SK-N-SH (cell line): Measurements from ENCODE around the gene ATG9A. TPM values are rescaled to one million over a fixed set of nuclear protein-coding genes. Genes with fewer than 3 reads are reported as not detected.

Source experiments
- CTCF ChIA-PET: fragments of 300-600, 350-600 bp; formaldehyde crosslinking; extraction: SDS; loops from one replicate; lab custom pipeline; 2021; lab: Yijun Ruan, JAX
- POLR2A ChIA-PET: fragments of 350-600 bp; sonication (Branson Sonifier 250); formaldehyde crosslinking; extraction: SDS; loops from one replicate; lab custom pipeline; 2020; ENCODE audit warnings: antibody characterized with exemption, inconsistent platforms; lab: Yijun Ruan, JAX
- DNase-seq: peaks from one replicate; pipeline ENCODE4 v3.0.0; 2012
- H2AFZ ChIP-seq: fragments of 200-600 bp; sonication (generic); 2 replicates; pipeline ENCODE4 v1.8.1; 2016; ENCODE audit warnings: antibody characterized with exemption, mild to moderate bottlenecking, low read depth
- H3F3A ChIP-seq: fragments of 200-600 bp; sonication (generic); replicated peaks from 2 replicates; pipeline ENCODE3; 2016; ENCODE audit warnings: antibody characterized with exemption, mild to moderate bottlenecking; ENCODE audit not compliant: insufficient read depth
- H3K27ac ChIP-seq, 2 experiments: fragments of 200-500 bp in 1 of 2; fragments of 200-600 bp in 1 of 2; sonication (Bioruptor generic) in 1 of 2; sonication (generic), shearing (Covaris generic) in 1 of 2; 2 replicates each; pipeline versions ENCODE4 v1.5.1 to v1.6.1; 2014 to 2016; ENCODE audit warnings: low read depth in 2 of 2, inconsistent platforms in 1 of 2, low read length in 1 of 2, mild to moderate bottlenecking in 1 of 2, mixed read lengths in 1 of 2
- H3K27me3 ChIP-seq: fragments of 200-600 bp; sonication (generic), shearing (Covaris generic); 2 replicates; pipeline ENCODE4 v1.6.1; 2016; ENCODE audit warnings: mixed run types; ENCODE audit not compliant: insufficient read depth
- H3K36me3 ChIP-seq, 2 experiments: fragments of 200-500 bp in 1 of 2; fragments of 200-600 bp in 1 of 2; sonication (Bioruptor generic) in 1 of 2; sonication (generic) in 1 of 2; replicated peaks in 1 of 2; 2 replicates each; pipeline versions ENCODE3 to v1.5.1; 2014 to 2016; ENCODE audit warnings: low read length in 1 of 2, mild to moderate bottlenecking in 1 of 2; ENCODE audit not compliant: insufficient read depth in 2 of 2, control insufficient read depth in 1 of 2
- H3K4me1 ChIP-seq, 2 experiments: fragments of 200-500 bp in 1 of 2; fragments of 200-600 bp in 1 of 2; sonication (Bioruptor generic) in 1 of 2; sonication (generic), shearing (Covaris generic) in 1 of 2; 2 replicates each; pipeline versions ENCODE4 v1.5.1 to v1.6.1; 2014 to 2016; ENCODE audit warnings: low read depth in 1 of 2, low read length in 1 of 2, mixed run types in 1 of 2; ENCODE audit not compliant: insufficient read depth in 2 of 2, control insufficient read depth in 1 of 2
- H3K4me2 ChIP-seq: fragments of 200-600 bp; sonication (generic), shearing (Covaris generic); 2 replicates; pipeline ENCODE4 v1.6.1; 2017; ENCODE audit warnings: mixed run types
- H3K4me3 ChIP-seq, 2 experiments: fragments of 200-500 bp in 1 of 2; fragments of 200-600 bp in 1 of 2; sonication (Bioruptor generic) in 1 of 2; sonication (generic), shearing (Covaris generic) in 1 of 2; 2 replicates each; pipeline versions ENCODE4 v1.5.1 to v1.8.1; 2014 to 2016; ENCODE audit warnings: low read depth in 2 of 2, inconsistent platforms in 1 of 2, low read length in 1 of 2, mild to moderate bottlenecking in 1 of 2, mixed read lengths in 1 of 2, moderate library complexity in 1 of 2
- H3K79me2 ChIP-seq: fragments of 200-600 bp; sonication (generic); 2 replicates; pipeline ENCODE4 v1.8.1; 2017; ENCODE audit warnings: mild to moderate bottlenecking; ENCODE audit not compliant: insufficient read depth
- H3K9ac ChIP-seq: fragments of 200-600 bp; sonication (generic); 2 replicates; pipeline ENCODE4 v1.6.1; 2017; ENCODE audit warnings: mixed run types
- H3K9me2 ChIP-seq: fragments of 200-600 bp; sonication (generic); 2 replicates; pipeline ENCODE4 v1.6.1; 2017; ENCODE audit warnings: mixed run types
- H3K9me3 ChIP-seq: fragments of 200-600 bp; sonication (generic); 2 replicates; pipeline ENCODE4 v1.6.1; 2017; ENCODE audit warnings: mixed run types, mild to moderate bottlenecking, moderate library complexity
- H4K20me1 ChIP-seq: fragments of 200-600 bp; sonication (generic); 2 replicates; pipeline ENCODE4 v1.6.1; 2017; ENCODE audit warnings: mild to moderate bottlenecking, mixed run types; ENCODE audit not compliant: insufficient read depth
- CTCF ChIP-seq: fragments of 200-600 bp; sonication (generic); IDR thresholded peaks from 2 replicates; pipeline ENCODE4 v1.6.1; 2017; ENCODE audit warnings: antibody characterized with exemption, mild to moderate bottlenecking, moderate library complexity
- ELF1 ChIP-seq: IDR thresholded peaks from 2 replicates; pipeline ENCODE4 v1.4.0; 2012
- EP300 ChIP-seq, 2 experiments: IDR thresholded peaks; 2 replicates each; pipeline versions ENCODE4 v1.4.0 to v1.6.1; 2012; ENCODE audit warnings: borderline replicate concordance in 1 of 2, low read depth in 1 of 2, low read length in 1 of 2
- FOSL2 ChIP-seq: IDR thresholded peaks from 2 replicates; pipeline ENCODE4 v1.4.0; 2012; ENCODE audit warnings: low read depth, mild to moderate bottlenecking, moderate library complexity, borderline replicate concordance
- GATA2 ChIP-seq: sonication (generic); formaldehyde crosslinking; IDR thresholded peaks from 2 replicates; pipeline ENCODE4 v1.5.0; 2020; ENCODE audit warnings: mild to moderate bottlenecking, missing genetic modification reagents
- NFIC ChIP-seq: IDR thresholded peaks from 2 replicates; pipeline ENCODE4 v1.4.0; 2012; ENCODE audit warnings: borderline replicate concordance
- PBX3 ChIP-seq: IDR thresholded peaks from 2 replicates; pipeline ENCODE4; 2012
- RAD21 ChIP-seq: IDR thresholded peaks from 2 replicates; pipeline ENCODE4 v1.6.1; 2012; ENCODE audit warnings: mild to moderate bottlenecking, low read length
- REST ChIP-seq: IDR thresholded peaks from 2 replicates; pipeline ENCODE4 v1.6.1; 2012; ENCODE audit warnings: mild to moderate bottlenecking, low read depth, low read length, moderate library complexity
- RXRA ChIP-seq: IDR thresholded peaks from 2 replicates; pipeline ENCODE4 v1.4.0; 2012; ENCODE audit warnings: low read depth, mild to moderate bottlenecking, borderline replicate concordance
- SIN3A ChIP-seq: IDR thresholded peaks from 2 replicates; pipeline ENCODE4 v1.6.1; 2012; ENCODE audit warnings: low read depth, mild to moderate bottlenecking, low read length, moderate library complexity, borderline replicate concordance
- TAF1 ChIP-seq: IDR thresholded peaks from 2 replicates; pipeline ENCODE4 v1.6.1; 2012; ENCODE audit warnings: low read depth, mild to moderate bottlenecking, low read length, moderate library complexity, borderline replicate concordance
- YY1 ChIP-seq: IDR thresholded peaks from 2 replicates; pipeline ENCODE4 v1.4.0; 2012; ENCODE audit warnings: low read depth, mild to moderate bottlenecking
- WGBS: methylation state at CpG from one replicate; pipeline ENCODE4 v1.1.6; 2017; ENCODE audit warnings: low lambda C conversion rate; 5-methylcytosine and 5-hydroxymethylcytosine counted together
- polyA plus RNA-seq, 3 experiments: library from polyadenylated mRNA; depleted of rRNA; stranded (reverse); fragments of >200 nt; gene quantifications; 2 replicates each; pipeline ENCODE4 v1.2.3, GENCODE V29; 2012

The ATG9A gene
- polyA plus RNA-seq, 1 of the 3 experiments (the other 2 are of a cell fraction) = 29.6 TPM

GRCh38 chr2:219229305-219230058, at the start of gene ATG9A, which contains the start of gene ANKZF1 (continued):
- TF ChIP-seq CTCF = no peak
- no peak for TF ChIP-seq EP300 (IDR thresholded peaks at IDR 0.05; ENCODE audit: borderline replicate concordance in 1 of 2, low read depth in 1 of 2, low read length in 1 of 2)
- TF ChIP-seq ELF1 = peak; percentile 56; the same call in 1 of the 2 replicates
- TF ChIP-seq NFIC = 0 out of 2 replicates have a peak, but pooled peaks have one; percentile 34
- TF ChIP-seq REST = no peak
- TF ChIP-seq SIN3A = peak; percentile 93; the same call in 1 of the 2 replicates
- no peak for TF ChIP-seq YY1
- no peak for TF ChIP-seq GATA2

GRCh38 chr2:219278655-219279150, 49.3 kb upstream of the ATG9A start:
- Histone ChIP-seq H3K27me3 (no peaks in the 10 kb centered on the region), H3K9me2 (no peaks in the 10 kb centered on the region), H3K9ac (peak overlapping the region; percentile 87), H2AFZ (peak overlapping the region; percentile 63; the same call in 1 of the 2 replicates), H3K4me2 (peak overlapping the region; percentile 95), H3K27ac (peak overlapping the region; percentile 88 to 91), H3F3A (peaks cover 18% of the 10 kb centered on the region), H3K9me3 (no peaks in the 10 kb centered on the region), H3K4me1 (peaks cover 24 to 27% of the 10 kb centered on the region in 2 experiments), H4K20me1 (no peaks in the 10 kb centered on the region), H3K36me3 (peaks cover 14 to 27% of the 10 kb centered on the region in 2 experiments), H3K4me3 (peak overlapping the region; percentile 44 to 69), H3K79me2 (peaks cover 9% of the 10 kb centered on the region; the same call in 1 of the 2 replicates)
- ChIA-PET CTCF (interaction anchor here (0.8 to 15.4 kb wide), 26 partner anchors 8 to 365 kb away, joined by 3 to 312 read pairs (median 4); partner anchors contain the start of genes ABCB6, ANKZF1, GLB1L and STK16), POLR2A (interaction anchor here (0.7 to 1.7 kb wide), 8 partner anchors 9 to 110 kb away, joined by 3 to 6 read pairs (median 5); partner anchors contain the start of genes ABCB6 and CNPPD1)
- WGBS = 35% methylated on average over 9 of the region's 9 CpGs
- DNase-seq = no peak
- TF ChIP-seq RXRA (no peak), TAF1 (no peak), FOSL2 (peak; percentile 60), RAD21 (no peak), PBX3 (peak; percentile 53; the same call in 1 of the 2 replicates), SIN3A (no peak)
